B cell (primary cell): ENCODE data around the gene GLG1.

Experiments used
- EZH2 ChIP-seq: IDR thresholded peaks from 2 replicates; pipeline ENCODE4 v1.6.1; 2012; ENCODE audit warnings: borderline replicate concordance, low read depth, mild to moderate bottlenecking, moderate library complexity, low read length; ENCODE audit not compliant: insufficient read depth, poor library complexity, severe bottlenecking
- TF ChIP-seq, protein P1 (sequence below): fragments of 200-600 bp; IDR thresholded peaks from one replicate; pipeline ENCODE4 v1.8.0; 2022; ENCODE audit warnings: antibody characterized with exemption, mild to moderate bottlenecking

DNA sequence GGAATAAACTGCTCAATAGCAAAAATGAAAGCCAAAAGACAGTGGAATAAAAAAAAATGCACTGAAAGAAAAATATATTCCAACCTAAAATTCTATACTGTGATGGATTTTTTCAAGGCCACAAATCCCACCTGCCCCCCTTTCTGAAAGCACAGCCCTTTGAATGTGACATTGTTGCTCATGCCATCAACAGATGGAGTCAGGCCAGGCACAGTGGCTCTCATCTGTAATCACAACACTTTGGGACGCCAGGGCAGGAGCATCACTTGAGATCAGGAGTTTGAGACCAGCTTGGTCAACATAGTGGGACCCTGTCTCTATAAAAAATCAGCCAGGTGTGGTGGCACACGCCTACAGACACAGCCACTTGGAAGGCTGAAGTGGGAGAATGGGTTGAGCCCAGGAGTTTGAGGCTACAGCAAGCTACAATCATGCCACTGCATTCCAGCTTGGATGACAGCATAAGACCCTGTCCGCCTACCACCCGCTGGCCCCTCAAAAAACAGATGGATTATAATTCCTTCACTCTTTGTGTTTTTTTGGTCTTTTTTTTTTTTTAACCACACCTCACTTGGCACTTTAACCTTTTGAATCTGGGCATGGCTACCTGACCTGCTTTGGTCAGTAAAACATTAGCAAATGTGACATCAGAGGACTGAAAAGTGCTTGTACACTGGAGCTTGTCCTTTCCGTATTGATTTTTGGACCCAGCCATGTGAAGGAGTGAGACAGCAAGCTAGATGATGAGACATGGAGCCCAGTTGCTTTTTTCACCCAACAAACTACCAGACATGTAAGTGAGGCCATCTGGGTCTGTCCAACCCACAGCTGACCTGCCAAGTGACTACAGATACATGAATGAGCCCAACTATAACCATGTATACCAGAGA, 36.3 kb downstream of the GLG1 start:
- TF ChIP-seq, protein P1, sequence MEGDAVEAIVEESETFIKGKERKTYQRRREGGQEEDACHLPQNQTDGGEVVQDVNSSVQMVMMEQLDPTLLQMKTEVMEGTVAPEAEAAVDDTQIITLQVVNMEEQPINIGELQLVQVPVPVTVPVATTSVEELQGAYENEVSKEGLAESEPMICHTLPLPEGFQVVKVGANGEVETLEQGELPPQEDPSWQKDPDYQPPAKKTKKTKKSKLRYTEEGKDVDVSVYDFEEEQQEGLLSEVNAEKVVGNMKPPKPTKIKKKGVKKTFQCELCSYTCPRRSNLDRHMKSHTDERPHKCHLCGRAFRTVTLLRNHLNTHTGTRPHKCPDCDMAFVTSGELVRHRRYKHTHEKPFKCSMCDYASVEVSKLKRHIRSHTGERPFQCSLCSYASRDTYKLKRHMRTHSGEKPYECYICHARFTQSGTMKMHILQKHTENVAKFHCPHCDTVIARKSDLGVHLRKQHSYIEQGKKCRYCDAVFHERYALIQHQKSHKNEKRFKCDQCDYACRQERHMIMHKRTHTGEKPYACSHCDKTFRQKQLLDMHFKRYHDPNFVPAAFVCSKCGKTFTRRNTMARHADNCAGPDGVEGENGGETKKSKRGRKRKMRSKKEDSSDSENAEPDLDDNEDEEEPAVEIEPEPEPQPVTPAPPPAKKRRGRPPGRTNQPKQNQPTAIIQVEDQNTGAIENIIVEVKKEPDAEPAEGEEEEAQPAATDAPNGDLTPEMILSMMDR, result no peak
- TF ChIP-seq EZH2, result no peak
